ENCODE results near the gene PROKR1.

GRCh38 chr2:68673631-68674030, 30.3 kb downstream of the PROKR1 start:
- TF ChIP-seq, protein P1, sequence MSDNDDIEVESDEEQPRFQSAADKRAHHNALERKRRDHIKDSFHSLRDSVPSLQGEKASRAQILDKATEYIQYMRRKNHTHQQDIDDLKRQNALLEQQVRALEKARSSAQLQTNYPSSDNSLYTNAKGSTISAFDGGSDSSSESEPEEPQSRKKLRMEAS (IDR thresholded peaks at IDR 0.05; ENCODE audit: low read depth, low read length), result no peak
- TF ChIP-seq CTCF (IDR thresholded peaks at IDR 0.05; ENCODE audit: low read depth, low read length) (no peak), POLR2A (IDR thresholded peaks at IDR 0.05; ENCODE audit: extremely low read depth, insufficient read length) (no peak)
